ENCODE data around the gene NOLC1.

- no peak for TF ChIP-seq CTCF (IDR thresholded peaks at IDR 0.05; ENCODE audit: poor library complexity)
- TF ChIP-seq EZH2 (IDR thresholded peaks at IDR 0.05; ENCODE audit: borderline replicate concordance): no peak
- no peak for TF ChIP-seq EZH2phosphoT487 (IDR thresholded peaks at IDR 0.05; ENCODE audit: low read depth, severe bottlenecking, unreplicated experiment)
These were observed 968 bp downstream of the NOLC1 start for GRCh38 chr10:102153093-102153620.
